Thoracic aorta (tissue), 2 donors: ENCODE results near the gene GSKIP. TPM values are rescaled to one million over a fixed set of nuclear protein-coding genes. Genes with fewer than 3 reads are reported as not detected.

Source experiments
- ATAC-seq: fragments of 150-250 bp; one replicate; pipeline ENCODE4 v1.8.0; 2017; ENCODE audit warnings: low read depth; ENCODE audit not compliant: insufficient number of reproducible peaks, low FRiP score
- DNase-seq: peaks from one replicate; pipeline ENCODE4 v3.0.0-alpha.2; 2020; ENCODE audit warnings: low spot score
- H3K27ac ChIP-seq, 2 donors: fragments of 200-600 bp; sonication (generic); 1 replicate in 1 of 2; 2 replicates in 1 of 2; pipeline ENCODE4 v1.5.1; 2016; ENCODE audit warnings: mild to moderate bottlenecking in 2 of 2, moderate library complexity in 2 of 2
- H3K27me3 ChIP-seq: fragments of 200-600 bp; sonication (generic); replicated peaks from 2 replicates; pipeline ENCODE4 v1.6.0; 2016; ENCODE audit warnings: mild to moderate bottlenecking; ENCODE audit not compliant: insufficient read depth
- H3K36me3 ChIP-seq: fragments of 200-600 bp; sonication (generic); one replicate; pipeline ENCODE4 v1.5.1; 2016
- H3K4me1 ChIP-seq, 2 donors: fragments of 200-600 bp; sonication (generic); 1 replicate in 1 of 2; 2 replicates in 1 of 2; pipeline versions ENCODE4 v1.5.1 to v1.6.0; 2016; ENCODE audit warnings: low read depth in 2 of 2, mild to moderate bottlenecking in 1 of 2; ENCODE audit not compliant: control insufficient read depth in 1 of 2
- H3K4me3 ChIP-seq: fragments of 200-600 bp; sonication (generic); 2 replicates; pipeline ENCODE4 v1.5.1; 2016; ENCODE audit warnings: mild to moderate bottlenecking
- H3K9me3 ChIP-seq: fragments of 200-600 bp; sonication (generic); 2 replicates; pipeline ENCODE4 v1.5.1; 2016
- total RNA-seq, 2 donors: library from RNA; depleted of rRNA; stranded (reverse); fragments of >200 nt; gene quantifications; one replicate each; pipeline versions ENCODE4 v1.1.0 to v1.2.3, GENCODE V29; 2016
- TF ChIP-seq, protein P1 (sequence below): fragments of 200-600 bp; sonication (generic); IDR thresholded peaks from one replicate; pipeline ENCODE4 v1.5.1; 2019; ENCODE audit warnings: antibody characterized with exemption

GSKIP gene
- total RNA-seq, 2 donors from 2014 or later = 9.0 to 13.9 TPM

DNA sequence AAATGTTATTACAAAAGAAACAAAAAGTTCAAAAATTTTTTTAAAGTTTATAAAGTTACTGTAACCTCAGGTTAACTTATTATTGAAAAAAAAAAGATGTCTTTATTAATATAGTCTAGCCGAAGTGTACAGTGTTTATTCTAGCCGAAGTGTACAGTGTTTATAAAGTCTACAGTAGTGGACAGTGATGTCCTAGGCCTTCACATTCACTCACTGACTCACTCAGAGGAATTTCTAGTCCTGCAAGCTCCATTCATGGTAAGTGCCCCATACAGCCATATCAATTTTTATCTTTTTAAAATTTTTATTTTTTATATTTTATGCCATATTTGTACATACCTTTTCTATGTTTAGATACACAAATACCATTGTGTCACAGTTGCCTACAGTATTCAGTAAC is 10.6 kb upstream of the GSKIP start:
- DNase-seq (no peak), ATAC-seq (no peak)
- H3K4me1 ChIP-seq = no peaks in the 10 kb centered on the region
- no peak overlapping the region for H3K27ac ChIP-seq
- TF ChIP-seq, protein P1, sequence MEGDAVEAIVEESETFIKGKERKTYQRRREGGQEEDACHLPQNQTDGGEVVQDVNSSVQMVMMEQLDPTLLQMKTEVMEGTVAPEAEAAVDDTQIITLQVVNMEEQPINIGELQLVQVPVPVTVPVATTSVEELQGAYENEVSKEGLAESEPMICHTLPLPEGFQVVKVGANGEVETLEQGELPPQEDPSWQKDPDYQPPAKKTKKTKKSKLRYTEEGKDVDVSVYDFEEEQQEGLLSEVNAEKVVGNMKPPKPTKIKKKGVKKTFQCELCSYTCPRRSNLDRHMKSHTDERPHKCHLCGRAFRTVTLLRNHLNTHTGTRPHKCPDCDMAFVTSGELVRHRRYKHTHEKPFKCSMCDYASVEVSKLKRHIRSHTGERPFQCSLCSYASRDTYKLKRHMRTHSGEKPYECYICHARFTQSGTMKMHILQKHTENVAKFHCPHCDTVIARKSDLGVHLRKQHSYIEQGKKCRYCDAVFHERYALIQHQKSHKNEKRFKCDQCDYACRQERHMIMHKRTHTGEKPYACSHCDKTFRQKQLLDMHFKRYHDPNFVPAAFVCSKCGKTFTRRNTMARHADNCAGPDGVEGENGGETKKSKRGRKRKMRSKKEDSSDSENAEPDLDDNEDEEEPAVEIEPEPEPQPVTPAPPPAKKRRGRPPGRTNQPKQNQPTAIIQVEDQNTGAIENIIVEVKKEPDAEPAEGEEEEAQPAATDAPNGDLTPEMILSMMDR = no peak
- no peaks in the 10 kb centered on the region for H3K9me3 ChIP-seq
- no peaks in the 10 kb centered on the region for H3K36me3 ChIP-seq
- H3K27me3 ChIP-seq = no peaks in the 10 kb centered on the region
- no peak overlapping the region for H3K4me3 ChIP-seq

DNA sequence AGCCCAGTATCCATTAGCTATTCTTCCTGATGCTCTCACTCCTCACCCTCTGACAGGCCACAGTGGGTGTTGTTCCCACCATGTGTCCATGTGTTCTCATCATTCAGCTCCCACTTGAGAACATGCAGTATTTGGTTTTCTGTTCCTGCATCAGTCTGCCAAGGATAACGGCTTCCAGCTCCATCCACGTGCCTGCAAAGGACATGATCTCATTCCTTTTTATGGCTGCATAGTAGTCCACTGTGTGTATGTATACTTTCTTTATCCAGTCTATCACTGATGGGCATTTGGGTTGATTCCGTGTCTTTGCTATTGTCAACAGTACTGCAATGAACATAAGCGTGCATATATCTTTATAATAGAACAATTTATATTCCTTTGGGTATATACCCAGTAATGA is 9.1 kb upstream of the GSKIP start:
- Histone ChIP-seq H3K27me3 (no peaks in the 10 kb centered on the region), H3K4me1 (no peaks in the 10 kb centered on the region), H3K4me3 (no peak overlapping the region), H3K27ac (no peak overlapping the region), H3K9me3 (no peaks in the 10 kb centered on the region), H3K36me3 (no peaks in the 10 kb centered on the region)
- TF ChIP-seq, protein P1 = no peak
- DNase-seq (no peak), ATAC-seq (no peak)

DNA sequence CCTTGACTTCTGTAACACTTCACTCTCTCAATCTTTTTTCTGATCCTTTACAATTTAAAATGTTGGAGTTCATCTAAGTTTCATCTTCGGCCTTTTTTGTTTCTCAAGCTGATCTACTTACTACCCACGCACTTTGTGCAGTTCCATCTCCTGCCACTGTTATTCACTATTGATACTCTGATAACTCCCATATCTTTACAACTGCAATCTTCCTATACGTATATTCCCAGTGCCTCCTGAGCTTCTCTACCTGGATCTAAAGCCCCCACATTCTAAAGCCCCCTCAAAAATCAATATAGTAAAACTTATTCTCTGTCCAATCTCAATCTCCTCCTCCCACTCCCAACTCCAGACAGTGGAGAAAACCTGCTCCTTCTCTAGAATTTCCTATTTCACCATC is 6.1 kb upstream of the GSKIP start:
- Histone ChIP-seq H3K27me3 (no peaks in the 10 kb centered on the region), H3K27ac (no peak overlapping the region), H3K36me3 (no peaks in the 10 kb centered on the region), H3K9me3 (no peaks in the 10 kb centered on the region), H3K4me3 (no peak overlapping the region), H3K4me1 (peaks cover 10 to 18% of the 10 kb centered on the region in 2 donors)
- ATAC-seq = no peak
- no peak for DNase-seq
- TF ChIP-seq, protein P1 = no peak

DNA sequence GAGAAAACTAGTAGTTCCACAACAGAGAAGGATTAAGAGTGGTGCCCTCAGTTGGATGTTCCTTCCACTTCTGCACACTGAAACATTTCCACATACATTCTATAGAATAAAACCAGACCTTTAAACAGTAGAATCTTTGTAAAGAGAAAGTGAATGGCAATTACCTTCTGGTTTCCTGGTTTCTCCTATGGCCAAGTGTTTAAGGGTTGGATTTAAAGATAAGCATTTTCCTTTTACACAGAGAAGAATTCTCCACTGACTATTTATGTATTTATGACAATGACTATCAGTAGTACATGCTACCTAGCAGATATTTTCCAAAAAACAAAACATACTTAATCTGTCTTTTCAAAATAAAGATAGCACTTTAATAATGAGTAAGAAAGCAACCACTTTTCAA is 3.4 kb upstream of the GSKIP start:
- no peak overlapping the region for H3K4me3 ChIP-seq
- ATAC-seq (no peak), DNase-seq (no peak)
- no peaks in the 10 kb centered on the region for H3K36me3 ChIP-seq
- H3K9me3 ChIP-seq = no peaks in the 10 kb centered on the region
- peaks cover 19 to 28% of the 10 kb centered on the region in 2 donors for H3K4me1 ChIP-seq
- H3K27me3 ChIP-seq = no peaks in the 10 kb centered on the region
- TF ChIP-seq, protein P1 = no peak
- H3K27ac ChIP-seq = no peak overlapping the region

DNA sequence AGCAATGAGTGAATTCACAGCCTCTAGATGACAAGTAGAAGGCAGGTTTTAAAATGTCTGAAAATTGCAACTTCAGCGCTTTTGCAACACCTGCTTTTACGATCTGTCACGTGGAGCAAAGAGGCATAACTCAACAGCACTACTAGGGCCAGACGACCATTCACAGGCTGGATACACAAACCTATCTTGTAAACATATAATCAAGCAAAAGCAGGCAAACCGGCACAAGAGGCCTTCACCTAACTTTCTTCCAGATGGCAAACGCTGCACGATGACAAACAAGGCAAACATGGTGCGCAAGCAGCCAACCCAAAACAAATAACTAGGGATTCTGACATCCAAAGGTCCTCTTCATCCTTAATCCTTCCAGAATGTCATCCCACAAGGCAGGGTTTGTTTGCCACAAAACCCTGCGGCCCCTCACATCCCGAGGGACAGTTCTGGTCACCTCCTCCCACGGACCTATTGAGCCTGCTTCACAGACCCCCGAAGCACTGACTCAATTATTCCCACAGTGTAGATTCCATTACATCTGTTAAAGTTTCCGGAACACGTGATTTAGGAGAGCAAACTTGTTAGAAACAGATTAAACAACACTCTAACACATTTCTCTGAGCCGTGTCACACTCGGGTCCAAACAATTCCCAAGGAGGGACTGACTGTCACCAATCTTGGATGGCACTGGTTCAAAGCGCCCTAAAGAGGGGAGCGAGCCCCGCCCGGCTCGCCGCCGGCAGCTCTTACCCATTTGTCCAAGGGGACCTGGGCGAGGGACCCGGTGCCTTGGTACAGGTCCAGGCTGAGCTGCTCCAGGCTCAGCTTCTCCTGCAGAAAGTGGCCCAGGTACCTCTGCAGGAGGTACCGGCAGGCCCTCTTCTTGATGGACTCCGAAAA is 1.0 kb upstream of the GSKIP start:
- Histone ChIP-seq H3K27me3 (no peaks in the 10 kb centered on the region), H3K9me3 (no peaks in the 10 kb centered on the region), H3K4me1 (peaks cover 19 to 29% of the 10 kb centered on the region in 2 donors), H3K36me3 (no peaks in the 10 kb centered on the region), H3K27ac (peak overlapping the region; percentile 89 to 92), H3K4me3 (peak overlapping the region; percentile 94)
- DNase-seq (no peak), ATAC-seq (no peak)
- TF ChIP-seq, protein P1 = no peak
